Head of caudate nucleus (tissue), 42 donors: ENCODE data around the gene PTPN22.

Experiments used
- DNase-seq, 42 donors: peaks; one replicate each; pipeline versions ENCODE4 v3.0.0 to v3.0.0-alpha.2; 2020 to 2021; ENCODE audit warnings: mixed read lengths in 7 of 42
- intact Hi-C: fragments of 100-400 bp; cut with DNase I; formaldehyde crosslinking; loops from one replicate; pipeline ENCODE4 v1.15.0; 2022

PTPN22 gene

GRCh38 chr1:113891631-113892220, 20.2 kb upstream of the PTPN22 start:
- no peak for DNase-seq
- intact Hi-C loops = no loop called here

GRCh38 chr1:113890816-113891215, 19.3 kb upstream of the PTPN22 start:
- DNase-seq = no peak
- intact Hi-C loops = no loop called here

- intact Hi-C loops = no loop called here
- no peak for DNase-seq
These were observed 16.1 kb upstream of the PTPN22 start, which contains the start of gene BCL2L15 for GRCh38 chr1:113887402-113888175. BCL2L15 (minus strand) TSS chr1:113887581; CDS start chr1:113887375, 206 bp downstream.

DNA sequence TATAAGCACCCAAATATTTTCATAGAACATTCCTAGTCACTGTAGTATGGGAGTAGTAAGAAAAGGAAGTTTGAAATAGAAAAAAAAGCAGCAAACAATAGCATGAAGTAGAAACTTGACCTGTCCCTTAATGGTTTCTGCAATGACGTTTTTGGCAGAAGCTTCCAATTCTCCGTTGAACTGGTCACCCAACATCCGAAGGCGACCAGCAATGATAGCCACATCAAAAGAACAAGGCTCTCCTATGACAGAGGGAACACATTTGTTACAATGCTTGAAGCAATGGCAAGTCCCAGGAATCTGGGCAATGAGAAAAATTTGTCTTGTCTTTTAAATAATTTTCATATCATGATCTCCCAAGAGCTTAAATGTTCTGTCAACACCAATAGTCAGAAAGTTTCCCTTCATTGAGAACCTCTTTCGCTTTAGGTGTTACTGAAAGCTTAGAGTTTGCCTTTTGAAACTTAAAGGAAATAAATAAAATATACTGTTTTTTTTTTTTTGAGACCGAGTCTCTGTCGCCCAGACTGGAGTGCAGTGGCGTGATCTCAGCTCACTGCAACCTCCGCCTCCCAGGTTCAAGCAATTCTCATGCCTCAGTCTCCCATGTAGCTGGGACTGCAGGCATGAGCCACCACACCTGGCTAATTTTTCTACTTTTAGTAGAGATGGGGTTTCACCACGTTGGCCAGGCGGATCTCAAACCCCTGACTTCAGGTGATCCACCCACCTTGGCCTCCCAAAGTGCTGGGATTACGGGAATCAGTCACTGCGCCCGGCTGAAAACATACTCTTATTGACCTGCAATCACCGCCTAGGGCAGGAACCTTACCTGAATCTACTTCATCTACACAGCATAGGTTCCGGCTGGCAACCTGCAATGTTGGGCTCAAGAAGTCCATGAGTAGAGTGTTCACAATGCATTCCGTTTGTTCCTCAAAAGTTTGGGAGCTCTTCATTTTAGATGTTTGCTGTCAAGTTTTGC, 15.2 kb upstream of the PTPN22 start:
- no peak for DNase-seq
- intact Hi-C loops = no loop called here

DNA sequence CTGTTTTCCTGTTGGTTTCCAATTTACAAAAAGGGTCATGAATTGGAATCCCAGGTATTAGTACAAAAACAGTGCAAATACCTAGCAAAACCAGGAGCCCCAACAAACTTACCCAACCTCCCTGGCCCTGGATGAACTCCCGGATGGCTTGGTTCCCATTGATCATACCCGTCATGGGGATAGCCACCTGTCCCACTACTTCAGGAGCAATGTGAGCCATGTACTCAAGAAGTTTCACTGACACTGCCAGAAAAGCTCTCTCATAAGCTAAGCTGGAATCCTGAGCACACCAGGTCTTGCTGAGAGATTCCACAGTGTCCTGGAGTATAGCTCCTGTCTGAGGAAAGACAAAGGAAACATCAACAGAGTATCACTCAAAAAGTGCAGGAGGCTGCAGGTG, 10.1 kb upstream of the PTPN22 start:
- intact Hi-C loops = no loop called here
- DNase-seq = no peak

GRCh38 chr1:113879739-113880038, 8.2 kb upstream of the PTPN22 start:
- intact Hi-C loops = no loop called here
- DNase-seq = no peak

DNA sequence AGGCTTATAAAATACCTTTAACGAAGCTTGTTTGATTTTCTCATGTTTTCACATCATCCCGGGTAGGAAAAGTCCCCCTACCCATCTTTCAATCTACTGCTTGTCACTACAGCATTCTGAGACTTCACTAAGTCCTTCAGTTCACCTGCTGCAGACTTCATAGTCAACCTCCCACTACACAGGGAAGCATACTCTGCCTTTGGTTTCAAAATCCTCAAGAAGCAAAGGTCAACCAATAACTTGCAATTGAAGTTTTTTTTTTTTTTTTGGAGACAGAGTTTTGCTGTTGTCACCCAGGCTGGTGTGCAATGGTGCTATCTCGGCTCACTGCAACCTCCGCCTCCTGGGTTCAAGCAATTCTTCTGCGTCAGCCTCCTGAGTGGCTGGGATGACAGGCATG, 4.7 kb upstream of the PTPN22 start:
- intact Hi-C loops = no loop called here
- no peak for DNase-seq

DNA sequence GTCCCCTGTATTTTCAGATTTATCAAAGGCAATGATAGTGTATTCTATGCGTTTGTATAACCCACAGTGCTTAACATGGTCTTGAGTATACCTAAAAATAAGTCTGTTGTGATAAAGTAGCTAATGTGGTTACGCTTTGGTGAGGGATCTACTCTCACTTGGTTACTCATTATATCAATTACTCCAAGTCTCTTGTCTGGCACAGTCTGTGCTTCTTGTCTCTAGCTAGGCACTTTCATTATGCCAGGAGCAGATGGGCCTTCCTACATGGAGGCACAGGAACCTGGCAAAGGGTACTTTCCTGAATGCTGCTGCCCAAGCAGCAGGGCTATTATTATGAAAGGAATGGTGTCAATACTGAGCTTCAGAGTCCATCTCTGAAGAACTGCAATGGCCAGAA, 4.2 kb upstream of the PTPN22 start:
- intact Hi-C loops = no loop called here
- no peak for DNase-seq

DNA sequence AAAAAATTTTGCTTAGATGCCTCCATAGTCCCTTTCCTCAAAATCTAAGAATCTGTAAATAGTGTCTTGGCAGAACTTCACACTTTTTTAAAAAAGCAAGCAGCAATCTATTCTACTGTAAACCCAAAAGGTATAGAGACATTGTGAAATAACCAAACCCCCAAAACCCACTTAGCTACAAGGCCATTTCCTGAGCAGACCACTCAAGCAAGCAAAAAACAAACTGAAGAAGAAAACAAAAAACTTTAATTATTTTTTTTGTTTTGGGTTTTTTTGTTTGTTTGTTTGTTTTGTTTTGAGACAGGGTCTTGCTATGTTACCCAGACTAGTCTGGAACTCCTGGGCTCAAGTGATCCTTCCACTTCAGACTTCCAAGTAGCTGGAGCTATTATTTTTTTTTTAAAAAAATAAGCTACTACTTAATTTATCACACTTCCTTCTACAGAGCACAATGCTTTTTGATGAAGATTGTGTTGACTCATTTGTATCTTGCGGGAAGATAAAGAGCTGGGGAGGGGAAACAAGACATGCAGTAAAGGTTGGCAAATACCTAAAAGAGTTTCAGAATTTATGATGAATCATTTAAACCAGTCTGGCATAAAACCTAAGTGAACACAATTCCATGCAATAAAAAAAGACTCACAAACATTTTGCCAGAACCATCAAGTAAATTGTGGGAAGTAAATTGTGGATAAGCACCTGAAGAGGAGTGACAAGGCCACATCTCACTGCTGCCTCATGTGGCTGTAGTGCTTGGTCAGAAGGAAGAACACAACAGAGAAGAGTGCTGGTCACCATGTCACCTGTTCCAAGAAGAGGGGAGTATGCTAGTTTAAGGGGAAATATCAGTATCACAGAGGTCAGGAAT, 2.7 kb upstream of the PTPN22 start:
- intact Hi-C loops = no loop called here
- DNase-seq = no peak

DNA sequence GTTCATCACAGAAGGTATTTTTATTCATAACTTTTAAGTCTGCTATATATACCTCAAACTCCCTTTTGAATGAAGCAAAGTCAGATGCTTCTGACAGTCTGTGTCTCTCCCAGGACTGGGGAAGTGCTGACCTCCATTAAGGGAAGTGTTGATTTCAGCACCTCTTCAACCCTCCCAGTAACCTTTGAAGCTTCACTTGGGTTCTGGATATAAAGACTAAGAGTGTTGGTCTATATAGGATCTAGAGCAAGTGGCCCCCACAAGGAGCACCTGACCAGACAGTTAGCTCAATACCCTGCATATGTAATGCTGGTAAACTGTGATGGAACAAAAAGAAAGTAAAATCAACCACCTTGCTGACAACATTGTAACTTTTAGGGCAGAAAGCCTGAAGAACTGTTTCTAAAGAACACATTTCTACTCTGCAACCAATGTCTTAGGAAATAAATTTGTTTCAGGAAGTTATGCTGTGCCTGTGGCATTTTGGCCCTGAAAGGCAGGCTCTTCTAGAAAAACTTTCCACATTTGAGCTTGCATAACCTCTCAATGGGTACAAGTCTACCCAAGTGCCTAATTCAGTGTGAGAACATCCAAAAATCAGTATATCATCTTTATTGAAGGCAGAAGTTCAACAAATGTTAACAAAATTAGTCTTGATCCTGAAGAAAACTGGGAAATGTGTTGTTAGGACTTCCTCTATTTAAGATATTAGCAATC, 865 bp upstream of the PTPN22 start:
- intact Hi-C loops = no loop called here
- no peak for DNase-seq

- intact Hi-C loops = no loop called here
- no peak for DNase-seq
These were observed 734 bp downstream of the PTPN22 start for GRCh38 chr1:113870778-113871177.

GRCh38 chr1:113868387-113869083, 3.0 kb downstream of the PTPN22 start:
- intact Hi-C loops = no loop called here

DNA sequence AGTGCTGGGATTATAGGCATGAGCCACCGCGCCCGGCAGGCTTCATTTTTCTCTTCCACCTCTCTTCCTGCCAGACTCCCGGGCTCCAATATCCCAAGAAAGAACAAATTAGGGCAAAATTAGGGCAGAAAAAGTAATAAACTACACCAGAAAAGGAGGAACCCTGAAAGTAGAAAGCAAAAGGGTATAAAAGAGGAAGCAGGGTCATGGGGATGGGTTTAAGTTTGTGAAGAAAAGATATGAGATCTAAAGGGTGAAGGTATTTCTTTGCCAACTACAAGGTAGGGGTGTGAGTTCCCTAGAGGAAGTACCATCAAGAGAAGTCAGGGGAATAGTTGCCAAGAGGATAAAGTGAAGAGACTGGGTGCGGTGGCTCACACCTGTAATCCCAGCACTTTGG, 9.9 kb downstream of the PTPN22 start:
- no peak for DNase-seq
- intact Hi-C loops = no loop called here

More at GRCh38 chr1:113868387-113869083, 3.0 kb downstream of the PTPN22 start:
- DNase-seq = no peak

DNA sequence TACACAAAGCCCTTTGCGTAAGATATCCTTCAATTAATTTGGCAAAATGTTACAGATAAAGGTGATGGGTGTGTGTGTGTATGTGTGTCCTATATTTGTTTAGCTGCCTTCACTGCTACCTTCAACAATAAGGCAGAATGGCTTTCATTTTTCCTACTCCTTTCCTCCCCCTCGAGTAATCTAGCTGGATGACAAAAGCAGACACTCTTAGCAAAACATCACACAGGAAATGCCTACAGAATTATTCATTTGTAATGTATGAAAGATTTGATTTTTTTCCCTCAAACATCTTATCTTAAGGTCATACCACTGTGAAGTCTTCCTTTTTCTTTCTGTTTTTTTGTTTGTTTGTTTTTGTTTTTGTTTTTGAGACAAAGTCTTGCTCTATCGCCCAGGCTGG, 10.6 kb downstream of the PTPN22 start:
- DNase-seq = no peak
- intact Hi-C loops = no loop called here

- no peak for DNase-seq
- intact Hi-C loops = no loop called here
These were observed 11.9 kb downstream of the PTPN22 start for GRCh38 chr1:113859478-113860175.

- intact Hi-C loops = no loop called here
- DNase-seq = no peak
These were observed 12.5 kb downstream of the PTPN22 start for GRCh38 chr1:113858982-113859381.

GRCh38 chr1:113858418-113858817, 13.1 kb downstream of the PTPN22 start:
- no peak for DNase-seq
- intact Hi-C loops = no loop called here
